GM23338 (cell line): Measurements from ENCODE around the gene ONECUT1. TPM values are rescaled to one million over a fixed set of nuclear protein-coding genes. Genes with fewer than 3 reads are reported as not detected.

Experiments
- ATAC-seq: fragments of 200-7000 bp; cut with Tn5 transposase; 3 replicates; pipeline ENCODE4 v1.9.1; 2020
- DNase-seq: peaks from one replicate; pipeline ENCODE4 v3.0.0-alpha.2; 2015; ENCODE audit warnings: low spot score
- H2AFZ ChIP-seq: fragments of 200-600 bp; sonication (generic); 2 replicates; pipeline ENCODE4 v1.8.0; 2016; ENCODE audit warnings: antibody characterized with exemption, mild to moderate bottlenecking, moderate library complexity
- H3F3A ChIP-seq: fragments of 200-600 bp; sonication (generic); replicated peaks from 2 replicates; pipeline ENCODE4 v1.8.0; 2017; ENCODE audit warnings: antibody characterized with exemption, mixed run types, low read depth
- H3K27ac ChIP-seq: fragments of 200-600 bp; sonication (generic); 2 replicates; pipeline ENCODE4 v1.6.1; 2016; ENCODE audit warnings: low read depth
- H3K27me3 ChIP-seq: fragments of 200-600 bp; sonication (generic); 2 replicates; pipeline ENCODE4 v1.8.0; 2016; ENCODE audit warnings: mild to moderate bottlenecking, mixed run types, moderate library complexity; ENCODE audit not compliant: insufficient read depth
- H3K36me3 ChIP-seq: fragments of 200-600 bp; sonication (generic); 2 replicates; pipeline ENCODE4 v1.8.0; 2016; ENCODE audit warnings: mild to moderate bottlenecking; ENCODE audit not compliant: insufficient read depth
- H3K4me1 ChIP-seq: fragments of 200-600 bp; sonication (generic); 2 replicates; pipeline ENCODE4 v1.8.0; 2016; ENCODE audit warnings: mild to moderate bottlenecking, moderate library complexity; ENCODE audit not compliant: insufficient read depth
- H3K4me2 ChIP-seq: fragments of 200-600 bp; sonication (generic); 2 replicates; pipeline ENCODE4 v1.7.1; 2017; ENCODE audit warnings: mixed run types
- H3K4me3 ChIP-seq: fragments of 200-600 bp; sonication (generic); 2 replicates; pipeline ENCODE4 v1.6.1; 2016; ENCODE audit warnings: mixed run types
- H3K79me2 ChIP-seq: fragments of 200-600 bp; sonication (generic); replicated peaks from 2 replicates; pipeline ENCODE4 v1.8.0; 2017; ENCODE audit warnings: mild to moderate bottlenecking; ENCODE audit not compliant: insufficient read depth
- H3K9me2 ChIP-seq: fragments of 200-600 bp; sonication (generic); 2 replicates; pipeline ENCODE4 v1.8.0; 2017; ENCODE audit not compliant: insufficient read depth
- H4K20me1 ChIP-seq: fragments of 200-600 bp; sonication (generic); replicated peaks from 2 replicates; pipeline ENCODE4 v1.8.0; 2017; ENCODE audit warnings: mild to moderate bottlenecking; ENCODE audit not compliant: insufficient read depth
- H3K27ac Mint-ChIP-seq: 2 replicates; pipeline ENCODE4 v1.8.0; 2020; ENCODE audit warnings: inconsistent platforms, mild to moderate bottlenecking, moderate library complexity, mixed read lengths
- H3K27me3 Mint-ChIP-seq: 3 replicates; pipeline ENCODE4 v1.8.0; 2022; ENCODE audit warnings: low read depth, mild to moderate bottlenecking, moderate library complexity, mixed read lengths, inconsistent platforms; ENCODE audit not compliant: insufficient read depth, poor library complexity
- H3K36me3 Mint-ChIP-seq: 3 replicates; pipeline ENCODE4 v1.8.0; 2021; ENCODE audit warnings: low read depth, mild to moderate bottlenecking, inconsistent platforms, moderate library complexity, mixed read lengths
- H3K4me1 Mint-ChIP-seq: 3 replicates; pipeline ENCODE4 v1.8.0; 2020; ENCODE audit warnings: mild to moderate bottlenecking, inconsistent platforms, mixed read lengths
- H3K4me3 Mint-ChIP-seq: 3 replicates; pipeline ENCODE4 v1.8.0; 2021; ENCODE audit warnings: moderate library complexity, mild to moderate bottlenecking, inconsistent platforms, mixed read lengths
- H3K9me3 Mint-ChIP-seq: 3 replicates; pipeline ENCODE4 v1.8.0; 2020; ENCODE audit warnings: moderate library complexity, mild to moderate bottlenecking, inconsistent platforms, mixed read lengths
- ETS1 ChIP-seq: IDR thresholded peaks from 2 replicates; pipeline ENCODE4 v1.6.1; 2016; ENCODE audit warnings: antibody characterized with exemption
- JUNB ChIP-seq: IDR thresholded peaks from one replicate; pipeline ENCODE4 v1.6.1; 2016; ENCODE audit warnings: antibody characterized with exemption; ENCODE audit not compliant: unreplicated experiment
- ZNF114 ChIP-seq: fragments of 250-450 bp; sonication (Bioruptor Pico); IDR thresholded peaks from 2 replicates; pipeline ENCODE4 v1.5.0; 2020; ENCODE audit warnings: mild to moderate bottlenecking, moderate library complexity
- ZNF462 ChIP-seq: fragments of 250-450 bp; sonication (Bioruptor Pico); IDR thresholded peaks from 2 replicates; pipeline ENCODE4 v1.5.0; 2020; ENCODE audit warnings: mild to moderate bottlenecking, moderate library complexity
- polyA plus RNA-seq: library from polyadenylated mRNA; unstranded; fragments of >200 nt; fragmentation: Nextera tagmentation; extraction: Ambion mirVana; gene quantifications from 2 replicates; pipeline ENCODE4 v1.2.1, GENCODE V29; 2016
- total RNA-seq: library from RNA; depleted of rRNA; stranded (reverse); fragments of >200 nt; shearing (Covaris generic); gene quantifications from 2 replicates; pipeline ENCODE4 v1.2.3, GENCODE V29; 2014
- TF ChIP-seq, protein P1 (sequence below): IDR thresholded peaks from one replicate; pipeline ENCODE4 v1.6.1; 2018; ENCODE audit warnings: antibody characterized with exemption; ENCODE audit not compliant: unreplicated experiment

Gene ONECUT1
- total and polyA plus RNA-seq, 2 experiments from 2014 or later, result 4.3 to 9.4 TPM

DNA sequence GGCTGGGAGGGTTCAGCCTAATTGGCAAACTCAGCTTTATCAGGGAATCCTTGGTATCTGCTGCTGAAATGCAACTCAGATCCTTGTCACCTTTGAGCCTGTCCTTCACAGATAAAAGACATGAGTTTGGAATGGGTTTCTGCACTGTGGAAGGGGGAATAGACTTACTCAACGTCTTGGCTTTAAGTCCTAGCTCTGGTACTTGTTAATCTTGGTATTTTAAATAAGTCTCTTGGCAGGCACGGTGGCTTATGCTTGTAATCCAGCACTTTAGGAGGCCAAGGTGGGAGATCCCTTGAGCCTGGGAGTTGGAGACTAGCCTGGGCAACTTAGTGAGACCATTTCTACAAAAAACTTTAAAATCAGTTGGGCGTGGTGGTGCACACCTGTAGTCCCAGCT, 55.8 kb downstream of the ONECUT1 start (continued):
- TF ChIP-seq ZNF462 (CRISPR knock-in tag), result no peak
- TF ChIP-seq ETS1, result no peak

DNA sequence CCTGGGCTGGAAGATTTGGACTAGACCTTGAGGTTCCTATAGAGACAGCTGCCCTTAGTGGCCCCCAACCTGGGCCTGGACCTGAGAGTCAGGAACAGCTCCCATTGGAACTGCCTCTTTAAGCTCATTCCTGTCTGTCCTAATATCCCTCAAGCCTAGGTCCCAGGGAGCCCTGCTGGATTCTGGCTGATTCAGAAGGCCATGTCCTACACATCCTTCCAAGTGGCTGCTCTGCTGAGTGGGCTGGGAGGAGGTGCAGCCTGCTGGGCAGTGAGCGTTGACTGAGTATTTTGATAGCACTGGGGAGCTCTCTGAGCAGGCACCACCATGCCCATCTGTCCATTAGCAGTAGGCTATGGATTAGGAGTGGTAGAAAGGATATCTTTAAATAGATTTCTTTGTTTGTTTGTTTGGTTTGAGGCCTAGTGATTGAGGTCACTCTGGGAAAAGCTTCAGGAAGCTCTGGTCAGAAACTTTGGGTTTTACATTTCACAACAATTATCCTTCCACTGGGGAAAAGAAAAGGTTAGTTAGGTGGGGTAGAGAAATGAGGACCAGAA, 56.4 kb downstream of the ONECUT1 start:
- Histone ChIP-seq H3K36me3 (no peaks in the 10 kb centered on the region), H3K4me1 (peaks cover 24% of the 10 kb centered on the region), H3K4me3 (no peak overlapping the region), H3F3A (no peaks in the 10 kb centered on the region), H3K9me2 (no peaks in the 10 kb centered on the region), H4K20me1 (no peaks in the 10 kb centered on the region), H2AFZ (peak overlapping the region; percentile 29; the same call in 1 of the 2 replicates), H3K27me3 (no peaks in the 10 kb centered on the region), H3K79me2 (no peaks in the 10 kb centered on the region), H3K4me2 (0 out of 2 replicates have a peak overlapping the region, but pooled peaks have one; percentile 40), H3K27ac (no peak overlapping the region)
- peaks cover 22% of the 10 kb centered on the region for H3K4me1 Mint-ChIP-seq
- no peak overlapping the region for H3K27ac Mint-ChIP-seq
- ATAC-seq (no peak), DNase-seq (no peak)
- H3K4me3 Mint-ChIP-seq, result no peak overlapping the region
- TF ChIP-seq ETS1 (no peak), ZNF114 (CRISPR knock-in tag) (no peak), JUNB (no peak)
- TF ChIP-seq, protein P1, sequence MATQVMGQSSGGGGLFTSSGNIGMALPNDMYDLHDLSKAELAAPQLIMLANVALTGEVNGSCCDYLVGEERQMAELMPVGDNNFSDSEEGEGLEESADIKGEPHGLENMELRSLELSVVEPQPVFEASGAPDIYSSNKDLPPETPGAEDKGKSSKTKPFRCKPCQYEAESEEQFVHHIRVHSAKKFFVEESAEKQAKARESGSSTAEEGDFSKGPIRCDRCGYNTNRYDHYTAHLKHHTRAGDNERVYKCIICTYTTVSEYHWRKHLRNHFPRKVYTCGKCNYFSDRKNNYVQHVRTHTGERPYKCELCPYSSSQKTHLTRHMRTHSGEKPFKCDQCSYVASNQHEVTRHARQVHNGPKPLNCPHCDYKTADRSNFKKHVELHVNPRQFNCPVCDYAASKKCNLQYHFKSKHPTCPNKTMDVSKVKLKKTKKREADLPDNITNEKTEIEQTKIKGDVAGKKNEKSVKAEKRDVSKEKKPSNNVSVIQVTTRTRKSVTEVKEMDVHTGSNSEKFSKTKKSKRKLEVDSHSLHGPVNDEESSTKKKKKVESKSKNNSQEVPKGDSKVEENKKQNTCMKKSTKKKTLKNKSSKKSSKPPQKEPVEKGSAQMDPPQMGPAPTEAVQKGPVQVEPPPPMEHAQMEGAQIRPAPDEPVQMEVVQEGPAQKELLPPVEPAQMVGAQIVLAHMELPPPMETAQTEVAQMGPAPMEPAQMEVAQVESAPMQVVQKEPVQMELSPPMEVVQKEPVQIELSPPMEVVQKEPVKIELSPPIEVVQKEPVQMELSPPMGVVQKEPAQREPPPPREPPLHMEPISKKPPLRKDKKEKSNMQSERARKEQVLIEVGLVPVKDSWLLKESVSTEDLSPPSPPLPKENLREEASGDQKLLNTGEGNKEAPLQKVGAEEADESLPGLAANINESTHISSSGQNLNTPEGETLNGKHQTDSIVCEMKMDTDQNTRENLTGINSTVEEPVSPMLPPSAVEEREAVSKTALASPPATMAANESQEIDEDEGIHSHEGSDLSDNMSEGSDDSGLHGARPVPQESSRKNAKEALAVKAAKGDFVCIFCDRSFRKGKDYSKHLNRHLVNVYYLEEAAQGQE, result no peak
- peaks cover 6% of the 10 kb centered on the region; the same call in 2 of the 3 replicates for H3K9me3 Mint-ChIP-seq
- peaks cover 1% of the 10 kb centered on the region for H3K27me3 Mint-ChIP-seq
- H3K36me3 Mint-ChIP-seq, result peaks cover 3% of the 10 kb centered on the region; the same call in 2 of the 3 replicates
